ENCODE results near the gene LHFPL4. TPM values are rescaled to one million over a fixed set of nuclear protein-coding genes. Genes with fewer than 3 reads are reported as not detected.

The LHFPL4 gene
- total RNA-seq, 1 donor from 2014 or later: not detected

DNA sequence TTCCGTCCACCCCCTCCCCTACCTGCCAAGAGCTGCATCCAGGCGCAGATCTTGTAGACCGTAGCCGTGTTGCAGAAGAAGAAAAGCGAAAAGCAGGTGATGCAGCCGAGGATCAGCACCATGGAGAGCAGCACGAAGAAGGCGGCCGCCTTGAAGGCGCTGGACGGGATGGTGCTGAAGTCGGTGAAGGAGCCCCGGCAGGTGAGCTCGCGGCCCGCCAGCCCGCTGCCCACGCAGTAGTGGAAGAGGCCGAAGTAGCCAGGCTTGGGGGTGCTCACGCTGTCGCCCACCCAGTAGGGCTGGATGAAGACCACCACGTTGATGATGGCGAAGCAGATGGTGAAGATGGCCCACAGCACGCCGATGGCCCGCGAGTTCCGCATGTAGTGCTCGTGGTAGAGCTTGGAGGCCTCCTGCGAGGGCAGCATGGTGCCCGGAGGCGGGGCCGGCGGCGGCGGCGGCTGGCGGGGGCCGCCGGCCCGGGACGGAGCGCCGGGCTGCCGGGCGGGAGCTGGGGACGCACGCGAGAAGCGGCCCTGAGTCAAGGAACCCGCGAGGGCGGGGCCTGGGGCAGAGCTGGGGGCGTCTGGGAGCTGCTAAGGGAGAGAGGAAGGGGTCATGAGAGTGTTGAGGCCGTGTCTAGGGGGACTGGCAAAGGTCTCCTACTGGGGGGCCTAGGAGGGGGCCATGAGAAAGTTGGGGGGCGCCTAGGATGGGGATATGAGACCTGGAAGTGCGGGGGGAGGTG is 1.2 kb downstream of the LHFPL4 start:
- intact Hi-C loops (cut with micrococcal nuclease): no loop called here
- ChIA-PET POLR2A (interaction anchor here (1.2 kb wide), 1 partner anchor 29 kb away, joined by 3 read pairs; no protein-coding TSS in a partner anchor), CTCF (no interaction called here)
- Mint-ChIP-seq H3K4me3 (no peak overlapping the region), H3K9me3 (no peaks in the 10 kb centered on the region), H3K27me3 (peaks cover 45% of the 10 kb centered on the region), H3K36me3 (ENCODE audit: low read depth) (no peaks in the 10 kb centered on the region), H3K27ac (no peak overlapping the region), H3K4me1 (peaks cover 7% of the 10 kb centered on the region)
- ATAC-seq (ENCODE audit: low read depth) (no peak), DNase-seq (no peak)
- TF ChIP-seq, protein P1, sequence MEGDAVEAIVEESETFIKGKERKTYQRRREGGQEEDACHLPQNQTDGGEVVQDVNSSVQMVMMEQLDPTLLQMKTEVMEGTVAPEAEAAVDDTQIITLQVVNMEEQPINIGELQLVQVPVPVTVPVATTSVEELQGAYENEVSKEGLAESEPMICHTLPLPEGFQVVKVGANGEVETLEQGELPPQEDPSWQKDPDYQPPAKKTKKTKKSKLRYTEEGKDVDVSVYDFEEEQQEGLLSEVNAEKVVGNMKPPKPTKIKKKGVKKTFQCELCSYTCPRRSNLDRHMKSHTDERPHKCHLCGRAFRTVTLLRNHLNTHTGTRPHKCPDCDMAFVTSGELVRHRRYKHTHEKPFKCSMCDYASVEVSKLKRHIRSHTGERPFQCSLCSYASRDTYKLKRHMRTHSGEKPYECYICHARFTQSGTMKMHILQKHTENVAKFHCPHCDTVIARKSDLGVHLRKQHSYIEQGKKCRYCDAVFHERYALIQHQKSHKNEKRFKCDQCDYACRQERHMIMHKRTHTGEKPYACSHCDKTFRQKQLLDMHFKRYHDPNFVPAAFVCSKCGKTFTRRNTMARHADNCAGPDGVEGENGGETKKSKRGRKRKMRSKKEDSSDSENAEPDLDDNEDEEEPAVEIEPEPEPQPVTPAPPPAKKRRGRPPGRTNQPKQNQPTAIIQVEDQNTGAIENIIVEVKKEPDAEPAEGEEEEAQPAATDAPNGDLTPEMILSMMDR (IDR thresholded peaks at IDR 0.05): no peak

DNA sequence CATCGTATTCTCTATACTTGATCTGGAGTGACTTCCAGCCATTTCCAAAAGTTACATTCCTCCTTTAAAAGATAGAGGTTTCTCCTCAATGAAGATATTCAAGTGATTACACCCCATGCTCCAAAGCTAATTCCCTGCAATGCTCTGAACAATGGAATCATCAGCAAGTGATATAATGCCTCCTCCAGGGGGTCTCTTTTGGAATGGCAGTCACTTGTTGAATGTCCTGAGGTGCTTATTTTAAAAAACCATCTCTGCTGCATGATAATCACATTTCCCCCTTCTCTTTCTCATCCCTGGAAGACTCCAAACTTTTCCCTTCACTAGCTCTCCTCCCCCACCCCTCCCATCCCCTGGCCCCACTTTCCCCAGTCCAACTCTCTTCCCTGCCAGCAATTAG is 2.6 kb downstream of the LHFPL4 start:
- peaks cover 7% of the 10 kb centered on the region for H3K4me1 Mint-ChIP-seq
- ATAC-seq (ENCODE audit: low read depth) (no peak), DNase-seq (no peak)
- H3K4me3 Mint-ChIP-seq: no peak overlapping the region
- no peaks in the 10 kb centered on the region for H3K9me3 Mint-ChIP-seq
- TF ChIP-seq, protein P1 (IDR thresholded peaks at IDR 0.05): no peak
- H3K27me3 Mint-ChIP-seq: peaks cover 52% of the 10 kb centered on the region
- intact Hi-C loops (cut with micrococcal nuclease): no loop called here
- H3K36me3 Mint-ChIP-seq (ENCODE audit: low read depth): no peaks in the 10 kb centered on the region
- no peak overlapping the region for H3K27ac Mint-ChIP-seq
- POLR2A ChIA-PET: no interaction called here
- CTCF ChIA-PET: no interaction called here

DNA sequence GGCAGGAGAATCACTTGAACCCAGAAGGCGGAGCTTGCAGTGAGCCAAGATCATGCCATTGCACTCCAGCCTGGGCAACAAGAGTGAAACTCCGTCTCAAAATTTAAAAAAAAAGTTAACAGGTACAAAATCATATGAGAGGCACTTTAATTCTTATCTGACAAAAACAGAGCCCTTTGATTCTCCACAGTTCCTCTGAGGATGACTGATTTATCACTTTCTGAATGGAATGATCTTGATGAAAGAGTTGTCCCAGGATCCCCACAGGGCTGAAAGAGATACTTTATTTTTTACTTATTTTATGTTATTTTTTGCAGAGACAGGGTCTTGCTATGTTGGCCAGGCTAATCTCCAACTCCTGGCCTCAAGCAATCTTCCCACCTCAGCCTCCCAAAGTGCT is 4.0 kb downstream of the LHFPL4 start:
- Mint-ChIP-seq H3K27me3 (peaks cover 51% of the 10 kb centered on the region), H3K4me1 (peaks cover 7% of the 10 kb centered on the region), H3K9me3 (no peaks in the 10 kb centered on the region), H3K27ac (no peak overlapping the region), H3K36me3 (ENCODE audit: low read depth) (no peaks in the 10 kb centered on the region), H3K4me3 (no peak overlapping the region)
- CTCF ChIA-PET: no interaction called here
- POLR2A ChIA-PET: no interaction called here
- ATAC-seq (ENCODE audit: low read depth) (no peak), DNase-seq (no peak)
- intact Hi-C loops (cut with micrococcal nuclease): no loop called here
- TF ChIP-seq, protein P1 (IDR thresholded peaks at IDR 0.05): no peak

DNA sequence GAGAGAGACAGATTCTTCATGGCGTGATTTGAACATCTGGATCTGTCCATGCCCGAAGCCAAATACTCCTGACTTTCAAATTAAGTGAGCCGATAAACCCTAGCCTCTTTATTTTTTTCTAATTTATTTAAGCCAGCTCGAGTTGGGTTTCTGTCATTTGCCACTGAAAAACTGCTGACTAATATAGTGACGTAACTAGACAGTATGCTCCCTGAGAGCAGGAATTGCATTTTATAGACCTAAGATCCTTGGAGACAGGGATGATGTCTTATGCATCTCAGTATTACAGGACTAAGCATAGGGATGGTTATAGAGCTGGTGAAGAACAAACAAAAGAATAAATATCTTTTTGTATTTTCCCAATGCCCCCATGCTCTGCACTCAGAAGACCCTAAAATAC is 4.6 kb downstream of the LHFPL4 start:
- TF ChIP-seq, protein P1 (IDR thresholded peaks at IDR 0.05): no peak
- H3K27ac Mint-ChIP-seq: no peak overlapping the region
- CTCF ChIA-PET: no interaction called here
- H3K36me3 Mint-ChIP-seq (ENCODE audit: low read depth): no peaks in the 10 kb centered on the region
- DNase-seq: no peak
- H3K4me3 Mint-ChIP-seq: no peak overlapping the region
- POLR2A ChIA-PET: no interaction called here
- no peaks in the 10 kb centered on the region for H3K9me3 Mint-ChIP-seq
- peaks cover 7% of the 10 kb centered on the region for H3K4me1 Mint-ChIP-seq
- peaks cover 49% of the 10 kb centered on the region for H3K27me3 Mint-ChIP-seq
- intact Hi-C loops (cut with micrococcal nuclease): no loop called here
- no peak for ATAC-seq (ENCODE audit: low read depth)

DNA sequence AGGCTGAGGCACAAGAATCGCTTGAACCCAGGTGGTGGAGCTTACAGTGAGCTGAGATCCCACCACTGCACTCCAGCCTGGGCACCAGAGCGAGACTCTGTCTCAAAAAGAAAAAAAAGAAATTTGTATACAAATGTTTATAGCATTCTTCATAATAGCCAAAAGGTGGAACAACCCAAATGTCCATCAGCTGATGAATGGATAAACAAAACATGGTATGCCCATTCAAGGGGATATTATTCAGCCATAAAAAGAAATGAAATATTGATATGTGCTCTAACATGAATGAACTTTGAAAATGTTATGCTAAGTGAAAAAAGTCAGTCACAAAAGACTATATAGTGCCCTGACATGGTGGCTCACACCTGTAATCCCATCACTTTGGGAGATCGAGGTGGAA is 11.4 kb downstream of the LHFPL4 start:
- DNase-seq (no peak), ATAC-seq (ENCODE audit: low read depth) (no peak)
- no peaks in the 10 kb centered on the region for H3K36me3 Mint-ChIP-seq (ENCODE audit: low read depth)
- H3K27ac Mint-ChIP-seq: no peak overlapping the region
- H3K9me3 Mint-ChIP-seq: no peaks in the 10 kb centered on the region
- TF ChIP-seq, protein P1 (IDR thresholded peaks at IDR 0.05): no peak
- POLR2A ChIA-PET: no interaction called here
- no peaks in the 10 kb centered on the region for H3K4me1 Mint-ChIP-seq
- H3K27me3 Mint-ChIP-seq: peaks cover 19% of the 10 kb centered on the region
- intact Hi-C loops (cut with micrococcal nuclease): no loop called here
- H3K4me3 Mint-ChIP-seq: no peak overlapping the region
- CTCF ChIA-PET: no interaction called here
